Suppressor macrophage treated with lipopolysaccharide for 4 hours (primary cell): Measurements from ENCODE around the gene PRPSAP1.
"Not testable (repeated sequence)": the region's sequence is repeated elsewhere in the genome, so short reads cannot be mapped to it uniquely, and the experiment has no call there.

Source experiments
- DNase-seq: peaks from one replicate; pipeline ENCODE4 v3.0.0-alpha.2; 2020

The PRPSAP1 gene

DNA sequence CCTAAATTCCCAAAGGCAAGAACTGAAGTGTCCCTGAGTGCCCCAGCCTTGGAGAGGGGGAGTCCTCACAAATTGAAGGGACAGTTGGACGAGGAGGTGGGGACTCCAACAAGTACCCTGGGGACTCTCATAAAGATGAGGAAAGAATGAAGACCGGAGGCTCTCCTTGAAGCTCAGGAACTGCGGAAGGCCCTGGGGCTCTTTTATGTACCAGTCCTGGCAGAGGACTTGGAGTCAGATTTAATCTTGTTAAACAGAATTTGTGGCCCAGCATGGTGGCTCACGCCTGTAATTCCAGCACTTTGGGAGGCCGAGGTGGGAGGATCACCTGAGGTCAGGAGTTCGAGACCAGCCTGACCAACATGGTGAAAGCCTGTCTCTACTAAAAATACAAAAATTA, 6.1 kb upstream of the PRPSAP1 start:
- not testable (repeated sequence) for DNase-seq

- no peak for DNase-seq
Measured at GRCh38 chr17:76359375-76359774, 5.7 kb upstream of the PRPSAP1 start.

DNA sequence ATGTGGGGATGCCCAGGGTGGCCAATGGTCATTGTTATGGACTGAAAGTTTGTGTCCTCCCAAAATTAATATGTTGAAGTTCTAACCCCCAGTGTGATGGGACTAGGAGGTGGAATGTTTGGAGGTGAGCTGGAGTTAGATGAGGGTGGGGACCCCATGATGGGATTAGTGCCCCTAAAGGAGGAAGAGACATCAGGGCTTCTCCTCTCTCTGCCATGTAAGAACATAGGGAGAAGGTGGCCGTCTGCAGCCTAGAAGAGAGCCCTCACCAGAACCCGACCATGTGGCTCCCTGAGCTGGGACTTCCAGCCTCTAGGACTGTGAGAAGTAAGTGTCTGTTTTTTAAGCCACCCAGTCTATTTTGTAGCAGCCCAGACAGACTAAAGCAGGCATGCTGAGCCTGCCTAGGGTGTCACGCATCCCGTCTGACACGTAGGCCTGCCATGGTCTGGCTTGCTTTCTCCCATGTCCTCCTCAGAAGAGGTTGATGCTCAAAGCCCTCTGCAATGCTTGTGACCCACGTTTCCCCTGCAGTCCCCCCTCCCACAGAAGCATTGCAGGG, 4.0 kb upstream of the PRPSAP1 start:
- DNase-seq: no peak

GRCh38 chr17:76356803-76357456, 3.2 kb upstream of the PRPSAP1 start:
- no peak for DNase-seq

DNA sequence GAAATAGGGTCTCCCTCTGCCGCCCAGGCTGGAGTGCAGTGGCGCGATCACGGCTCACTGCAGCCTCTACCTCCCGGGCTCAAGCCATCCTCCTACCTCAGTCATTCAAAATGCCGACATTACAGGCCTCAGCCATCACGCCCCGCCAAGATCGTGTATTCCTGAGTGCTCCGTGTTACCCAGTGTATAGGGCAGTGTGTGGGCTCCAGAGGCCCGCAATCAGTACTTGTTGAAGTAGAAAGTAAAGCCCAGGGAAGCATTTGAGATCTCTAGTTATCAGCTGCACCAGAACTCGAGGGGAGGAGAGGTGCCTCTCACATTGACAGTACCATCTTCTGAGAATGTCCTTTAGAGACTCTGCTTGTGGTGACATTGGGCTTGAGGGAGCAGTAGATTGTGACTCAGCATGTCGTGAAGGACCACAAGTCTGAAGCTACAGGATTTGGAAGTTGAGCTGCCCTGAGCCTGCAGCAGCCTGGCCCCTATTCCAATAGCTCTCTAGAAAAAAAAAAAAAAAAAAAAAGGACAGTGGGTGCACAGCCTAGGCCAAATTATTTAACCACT, 1.1 kb upstream of the PRPSAP1 start:
- no peak for DNase-seq

DNA sequence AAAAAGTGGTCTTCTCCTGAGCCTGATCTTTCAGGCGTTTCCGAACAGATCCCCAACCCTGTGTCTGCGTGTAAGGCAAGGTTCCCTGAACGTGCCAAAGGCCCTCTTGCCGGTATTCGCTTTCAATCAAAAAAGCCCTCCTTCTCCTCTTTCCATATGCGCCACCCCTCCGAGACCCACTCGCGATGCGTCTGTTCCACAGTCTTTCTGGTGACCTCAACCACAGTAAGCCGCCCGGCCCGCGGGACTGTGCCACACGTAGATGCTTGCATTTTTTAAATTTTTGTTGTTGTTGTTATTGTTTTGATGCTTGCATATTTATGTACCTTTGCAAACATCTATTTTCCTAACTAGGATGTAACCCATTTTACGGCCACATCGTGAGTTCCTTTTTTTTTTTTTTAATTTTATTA, 607 bp upstream of the PRPSAP1 start:
- no peak for DNase-seq

GRCh38 chr17:76353004-76353598, 615 bp downstream of the PRPSAP1 start:
- peak; percentile 49 for DNase-seq

DNA sequence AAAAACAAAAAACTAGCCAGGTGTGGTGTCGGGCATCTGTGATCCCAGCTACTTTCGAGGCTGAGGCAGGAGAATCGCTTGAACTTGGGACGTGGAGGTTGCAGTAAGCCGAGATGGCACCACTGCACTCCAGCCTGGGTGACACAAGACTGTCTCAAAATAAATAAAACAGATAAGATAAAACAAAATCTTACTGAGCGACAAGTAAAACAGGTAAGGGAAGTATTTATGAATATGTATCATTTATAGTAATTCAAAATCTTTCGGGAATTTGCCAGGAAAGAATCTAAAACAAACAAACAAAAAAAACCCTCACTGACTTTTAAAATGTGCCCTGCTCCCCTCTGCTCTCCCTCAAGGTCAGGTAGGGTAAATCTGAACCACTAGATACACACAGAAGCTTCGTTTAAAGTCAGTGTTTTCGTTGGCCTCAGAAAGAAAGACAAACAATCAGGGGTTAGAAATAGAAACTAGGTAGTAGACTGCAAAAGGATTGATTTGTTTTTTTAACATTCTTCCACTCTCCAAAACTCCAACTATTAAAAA, 2.1 kb downstream of the PRPSAP1 start:
- DNase-seq: no peak

DNA sequence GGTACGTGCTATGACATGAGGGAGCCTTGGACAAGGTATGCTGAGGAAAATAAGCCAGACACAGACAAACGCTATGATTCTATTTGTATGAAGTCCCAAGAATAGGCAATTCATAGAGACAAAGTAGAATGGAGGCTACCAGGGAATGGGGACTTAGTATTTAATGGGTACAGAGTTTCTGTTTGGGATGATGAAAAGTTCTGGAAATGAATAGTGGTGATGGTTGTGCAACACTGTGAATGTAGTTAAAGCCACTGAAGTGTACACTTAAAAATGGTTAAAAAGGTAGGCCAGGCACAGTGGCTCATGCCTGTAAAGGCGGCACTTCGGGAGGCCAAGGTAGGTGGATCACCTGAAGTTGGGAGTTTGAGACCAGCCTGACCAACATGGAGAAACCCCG, 3.3 kb downstream of the PRPSAP1 start:
- no peak for DNase-seq

DNA sequence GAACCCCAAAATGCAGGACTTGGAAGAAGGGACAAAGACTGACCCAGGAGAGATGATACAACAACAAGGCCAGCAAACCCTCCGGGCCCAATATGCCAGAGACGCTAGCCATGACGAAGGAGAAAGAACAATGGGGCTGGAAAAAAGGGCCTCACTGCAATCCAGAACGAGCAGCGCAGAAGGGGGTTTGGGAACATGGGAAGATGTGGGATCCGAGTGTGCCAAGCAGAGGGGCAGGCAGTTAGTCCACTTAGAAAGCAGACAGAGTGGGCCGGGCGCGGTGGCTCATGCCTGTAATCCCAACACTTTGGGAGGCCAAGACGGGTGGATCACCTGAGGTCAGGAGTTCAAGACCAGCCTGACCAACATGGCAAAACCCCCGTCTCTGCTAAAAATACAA, 6.8 kb downstream of the PRPSAP1 start:
- not testable (repeated sequence) for DNase-seq

GRCh38 chr17:76345377-76345974, 8.2 kb downstream of the PRPSAP1 start:
- DNase-seq: no peak

- DNase-seq: no peak
Measured at GRCh38 chr17:76343106-76343505, 10.6 kb downstream of the PRPSAP1 start.

DNA sequence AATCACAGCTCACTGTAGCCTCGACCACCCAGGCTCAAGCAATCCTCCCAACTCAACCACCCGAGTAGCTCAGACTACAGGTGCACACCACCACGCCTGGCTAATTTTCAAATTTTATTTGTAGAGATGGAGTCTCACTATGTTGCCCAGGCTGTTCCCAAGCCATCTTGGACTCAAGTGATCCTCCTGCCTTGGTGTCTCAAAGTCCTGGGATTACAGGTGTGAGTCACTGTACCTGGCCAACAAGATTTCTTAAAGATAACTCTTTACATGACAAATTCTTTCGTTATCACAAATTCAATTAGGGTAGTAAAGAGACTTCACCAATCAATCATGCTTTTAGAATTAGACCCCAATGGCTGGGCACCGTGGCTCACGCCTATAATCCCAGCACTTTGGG, 12.4 kb downstream of the PRPSAP1 start:
- DNase-seq: no peak

GRCh38 chr17:76337413-76337777, 16.3 kb downstream of the PRPSAP1 start:
- no peak for DNase-seq

- DNase-seq: no peak
Measured at GRCh38 chr17:76336756-76337412, 16.8 kb downstream of the PRPSAP1 start.

DNA sequence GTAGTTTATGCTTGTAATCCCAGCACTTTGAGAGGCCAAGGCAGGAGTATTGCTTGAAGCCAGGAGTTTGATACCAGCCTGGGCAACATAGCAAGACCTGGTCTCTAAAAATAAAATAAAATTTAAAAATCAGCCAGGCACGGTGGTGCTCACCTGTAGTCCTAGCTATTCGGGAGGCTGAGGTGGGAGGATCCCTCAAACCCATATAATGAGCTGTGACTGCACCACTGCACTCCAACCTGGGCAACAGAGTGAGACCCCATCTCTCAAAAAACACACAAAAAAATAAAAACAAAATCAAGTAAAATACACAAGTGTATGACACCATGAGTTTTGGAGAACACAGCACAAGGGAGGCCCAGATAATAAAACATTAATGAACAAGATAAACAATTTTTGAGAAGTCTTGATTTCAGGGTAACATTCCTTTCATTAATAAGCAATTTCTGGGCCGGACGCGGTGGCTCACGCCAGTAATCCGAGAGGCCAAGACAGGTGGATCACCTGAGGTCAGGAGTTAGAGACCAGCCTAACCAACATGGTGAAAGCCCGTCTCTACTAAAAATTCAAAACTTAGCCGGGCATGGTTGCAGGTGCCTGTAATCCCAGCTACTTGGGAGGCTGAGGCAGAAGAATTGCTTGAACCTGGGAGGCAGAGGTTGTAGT, 17.9 kb downstream of the PRPSAP1 start:
- DNase-seq: no peak

GRCh38 chr17:76333673-76334505, 19.8 kb downstream of the PRPSAP1 start:
- no peak for DNase-seq

- DNase-seq: no peak
Measured at GRCh38 chr17:76331083-76331482, 22.6 kb downstream of the PRPSAP1 start.

- no peak for DNase-seq
Measured at GRCh38 chr17:76329664-76330063, 24.1 kb downstream of the PRPSAP1 start.

DNA sequence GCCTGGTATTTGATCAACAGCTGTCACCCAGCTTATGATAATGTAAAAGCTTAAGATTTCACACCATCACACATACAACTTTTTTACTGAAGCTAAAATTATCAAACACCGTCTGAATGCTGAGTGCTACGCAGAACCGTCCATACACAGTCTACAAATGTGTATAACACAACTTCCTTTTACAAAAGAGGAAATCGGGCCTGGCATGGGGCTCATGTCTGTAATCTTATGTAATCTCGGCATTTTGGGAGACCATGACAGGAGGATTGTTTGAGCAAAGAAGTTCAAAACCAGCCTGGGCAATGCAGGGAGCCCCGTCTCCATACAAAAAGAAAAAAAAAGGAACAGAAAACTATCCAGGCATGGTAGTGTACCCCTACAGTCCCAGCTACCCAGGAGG, 26.0 kb downstream of the PRPSAP1 start:
- peak; percentile 86 for DNase-seq

DNA sequence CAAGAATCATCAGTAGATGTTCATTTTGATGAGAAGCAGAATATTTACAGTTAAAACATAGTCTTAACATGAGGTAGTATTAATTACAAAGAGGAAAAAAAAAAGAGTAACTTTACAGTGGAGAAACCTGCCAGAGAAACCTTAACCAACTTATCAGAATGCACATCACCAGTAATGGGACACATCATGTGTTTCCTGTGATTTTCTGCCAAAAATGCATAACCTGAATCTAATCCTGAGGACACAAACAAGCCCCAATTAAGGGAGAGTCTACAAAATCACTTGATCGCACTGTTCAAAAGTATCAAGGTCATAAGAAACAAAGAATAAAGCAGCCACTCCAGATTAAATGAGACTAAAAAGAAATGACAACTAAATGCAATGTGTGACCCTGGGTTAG, 27.4 kb downstream of the PRPSAP1 start:
- DNase-seq: no peak

- no peak for DNase-seq
Measured at GRCh38 chr17:76318586-76318985, 35.1 kb downstream of the PRPSAP1 start.
